BJ (cell line): Measurements from ENCODE around the gene SMIM13. TPM values are rescaled to one million over a fixed set of nuclear protein-coding genes. Genes with fewer than 3 reads are reported as not detected.

Experiments
- CTCF ChIA-PET: fragments of 350-600 bp; formaldehyde crosslinking; extraction: SDS; loops from one replicate; lab custom pipeline; 2021; ENCODE audit warnings: antibody characterized with exemption, inconsistent platforms; lab: Yijun Ruan, JAX
- POLR2A ChIA-PET: fragments of 300-600 bp; sonication (Branson Sonifier 250); formaldehyde crosslinking; extraction: SDS; loops from one replicate; lab custom pipeline; 2021; ENCODE audit warnings: antibody characterized with exemption; lab: Charles Lee
- DNase-seq: peaks from one replicate; pipeline ENCODE4 v3.0.0-alpha.2; 2011; ENCODE audit warnings: low read depth
- H3K27me3 ChIP-seq: 2 replicates; pipeline ENCODE4 v1.6.0; 2011; ENCODE audit warnings: low read length; ENCODE audit not compliant: control insufficient read depth, insufficient read depth
- H3K36me3 ChIP-seq: 2 replicates; pipeline ENCODE4 v1.5.1; 2011; ENCODE audit warnings: low read length; ENCODE audit not compliant: control insufficient read depth, insufficient read depth
- H3K4me3 ChIP-seq: 2 replicates; pipeline ENCODE4 v1.5.1; 2011; ENCODE audit warnings: low read depth, mild to moderate bottlenecking, control low read depth, low read length
- CTCF ChIP-seq: IDR thresholded peaks from 2 replicates; pipeline ENCODE4 v1.5.1; 2011; ENCODE audit warnings: low read depth, mild to moderate bottlenecking, control low read depth, inconsistent platforms, low read length, moderate library complexity; ENCODE audit not compliant: insufficient read depth
- polyA plus RNA-seq: library from polyadenylated mRNA; depleted of rRNA; stranded (reverse); fragments of >200 nt; gene quantifications from 2 replicates; pipeline ENCODE4 v1.2.3, GENCODE V29; 2011

The SMIM13 gene
- polyA plus RNA-seq, 1 experiment: 3.0 TPM

GRCh38 chr6:11166948-11167347, 73.3 kb downstream of the SMIM13 start:
- DNase-seq: no peak
- ChIA-PET POLR2A (no interaction called here), CTCF (interaction anchor here (0.7 to 1.8 kb wide), 3 partner anchors 98 to 338 kb away, joined by 3 to 8 read pairs (median 3); no protein-coding TSS in a partner anchor)
- TF ChIP-seq CTCF: no peak
- Histone ChIP-seq H3K27me3 (no peaks in the 10 kb centered on the region), H3K4me3 (no peak overlapping the region), H3K36me3 (no peaks in the 10 kb centered on the region)

GRCh38 chr6:11168091-11168635, 74.5 kb downstream of the SMIM13 start:
- TF ChIP-seq CTCF: no peak
- ChIA-PET POLR2A (no interaction called here), CTCF (interaction anchor here (1.0 kb wide), 1 partner anchor 88 kb away, joined by 3 read pairs; no protein-coding TSS in a partner anchor)
- no peaks in the 10 kb centered on the region for H3K27me3 ChIP-seq
- no peaks in the 10 kb centered on the region for H3K36me3 ChIP-seq
- H3K4me3 ChIP-seq: no peak overlapping the region
- no peak for DNase-seq

- Histone ChIP-seq H3K27me3 (no peaks in the 10 kb centered on the region), H3K36me3 (no peaks in the 10 kb centered on the region), H3K4me3 (no peak overlapping the region)
- CTCF ChIA-PET: interaction anchor here (0.6 to 3.2 kb wide), 20 partner anchors 8 to 330 kb away, joined by 3 to 16 read pairs (median 4); no protein-coding TSS in a partner anchor
- DNase-seq: no peak
- TF ChIP-seq CTCF: no peak
- POLR2A ChIA-PET: no interaction called here
Observed at GRCh38 chr6:11171952-11172351, 78.3 kb downstream of the SMIM13 start.

GRCh38 chr6:11172501-11173327, 79.1 kb downstream of the SMIM13 start:
- Histone ChIP-seq H3K27me3 (no peaks in the 10 kb centered on the region), H3K36me3 (no peaks in the 10 kb centered on the region), H3K4me3 (no peak overlapping the region)
- peak; percentile 76 for TF ChIP-seq CTCF
- ChIA-PET CTCF (interaction anchor here (0.7 to 3.2 kb wide), 17 partner anchors 11 to 323 kb away, joined by 3 to 16 read pairs (median 4); no protein-coding TSS in a partner anchor), POLR2A (no interaction called here)
- no peak for DNase-seq

- ChIA-PET CTCF (interaction anchor here (0.9 to 1.1 kb wide), 2 partner anchors 11 to 223 kb away, joined by 3 read pairs; no protein-coding TSS in a partner anchor), POLR2A (no interaction called here)
- DNase-seq: no peak
- Histone ChIP-seq H3K27me3 (no peaks in the 10 kb centered on the region), H3K4me3 (no peak overlapping the region), H3K36me3 (no peaks in the 10 kb centered on the region)
- TF ChIP-seq CTCF: no peak
Observed at GRCh38 chr6:11174242-11174611, 80.6 kb downstream of the SMIM13 start.
